Neuron (in vitro differentiated cells): ENCODE results near the gene FOXF1.

Experiments
- H2AFZ ChIP-seq: one replicate; pipeline ENCODE4 v1.6.1; 2013; ENCODE audit warnings: low read depth, mild to moderate bottlenecking, inconsistent platforms, low read length, moderate library complexity
- H3K27me3 ChIP-seq: one replicate; pipeline ENCODE4 v1.6.1; 2013; ENCODE audit warnings: low read length; ENCODE audit not compliant: insufficient read depth
- H3K36me3 ChIP-seq: one replicate; pipeline ENCODE4 v1.6.1; 2013; ENCODE audit warnings: low read length; ENCODE audit not compliant: insufficient read depth
- H3K4me1 ChIP-seq: one replicate; pipeline ENCODE4 v1.6.1; 2013; ENCODE audit warnings: low read length; ENCODE audit not compliant: insufficient read depth
- H3K4me3 ChIP-seq: 2 replicates; pipeline ENCODE4 v1.5.1; 2013; ENCODE audit warnings: mild to moderate bottlenecking, low read length, moderate library complexity
- H3K9me3 ChIP-seq: one replicate; pipeline ENCODE4 v1.6.1; 2013; ENCODE audit warnings: low read length

Gene FOXF1

DNA sequence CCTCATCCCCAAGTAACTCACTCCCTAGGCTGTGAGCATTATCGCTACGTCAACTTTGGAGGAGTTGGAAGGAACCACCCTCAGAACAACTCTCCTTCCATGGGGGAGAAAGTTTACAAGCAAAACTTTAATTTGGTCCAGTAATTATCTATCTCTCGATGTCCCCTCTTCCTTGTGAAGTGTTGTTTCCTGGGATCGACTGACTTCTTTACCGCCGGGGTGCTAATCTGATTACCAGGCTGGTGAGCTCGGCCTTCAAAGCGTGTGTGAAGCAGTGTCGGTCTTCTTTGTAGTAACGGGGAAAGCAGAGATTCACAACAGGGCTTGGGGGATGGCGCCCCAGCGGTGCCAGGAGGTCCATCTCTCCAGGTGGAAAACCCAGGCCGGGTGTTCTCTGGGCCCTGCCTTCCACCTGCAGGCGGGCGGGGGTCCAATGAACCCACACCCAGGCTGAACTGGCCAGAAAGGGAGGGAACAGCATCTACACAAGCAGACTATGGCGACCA is 14.5 kb upstream of the FOXF1 start:
- no peak overlapping the region for H3K4me3 ChIP-seq
- no peak overlapping the region for H2AFZ ChIP-seq
- no peaks in the 10 kb centered on the region for H3K4me1 ChIP-seq
- H3K36me3 ChIP-seq, result no peaks in the 10 kb centered on the region
- H3K9me3 ChIP-seq, result no peaks in the 10 kb centered on the region
- peaks cover 97% of the 10 kb centered on the region for H3K27me3 ChIP-seq

GRCh38 chr16:86496262-86496928 is 13.9 kb upstream of the FOXF1 start:
- Histone ChIP-seq H3K4me1 (no peaks in the 10 kb centered on the region), H3K36me3 (no peaks in the 10 kb centered on the region), H3K4me3 (no peak overlapping the region)

GRCh38 chr16:86496929-86497461 is 13.3 kb upstream of the FOXF1 start:
- H3K9me3 ChIP-seq, result no peaks in the 10 kb centered on the region
- H3K36me3 ChIP-seq, result no peaks in the 10 kb centered on the region
- no peak overlapping the region for H2AFZ ChIP-seq
- H3K4me3 ChIP-seq, result no peak overlapping the region
- no peaks in the 10 kb centered on the region for H3K4me1 ChIP-seq
- H3K27me3 ChIP-seq, result peaks cover 97% of the 10 kb centered on the region

More at GRCh38 chr16:86496262-86496928, 13.9 kb upstream of the FOXF1 start:
- H2AFZ ChIP-seq, result no peak overlapping the region
- no peaks in the 10 kb centered on the region for H3K9me3 ChIP-seq
- H3K27me3 ChIP-seq, result peaks cover 97% of the 10 kb centered on the region

GRCh38 chr16:86497551-86498021 is 12.7 kb upstream of the FOXF1 start:
- Histone ChIP-seq H3K4me3 (no peak overlapping the region), H3K27me3 (peaks cover 97% of the 10 kb centered on the region), H3K36me3 (no peaks in the 10 kb centered on the region), H3K4me1 (no peaks in the 10 kb centered on the region), H3K9me3 (no peaks in the 10 kb centered on the region), H2AFZ (no peak overlapping the region)

DNA sequence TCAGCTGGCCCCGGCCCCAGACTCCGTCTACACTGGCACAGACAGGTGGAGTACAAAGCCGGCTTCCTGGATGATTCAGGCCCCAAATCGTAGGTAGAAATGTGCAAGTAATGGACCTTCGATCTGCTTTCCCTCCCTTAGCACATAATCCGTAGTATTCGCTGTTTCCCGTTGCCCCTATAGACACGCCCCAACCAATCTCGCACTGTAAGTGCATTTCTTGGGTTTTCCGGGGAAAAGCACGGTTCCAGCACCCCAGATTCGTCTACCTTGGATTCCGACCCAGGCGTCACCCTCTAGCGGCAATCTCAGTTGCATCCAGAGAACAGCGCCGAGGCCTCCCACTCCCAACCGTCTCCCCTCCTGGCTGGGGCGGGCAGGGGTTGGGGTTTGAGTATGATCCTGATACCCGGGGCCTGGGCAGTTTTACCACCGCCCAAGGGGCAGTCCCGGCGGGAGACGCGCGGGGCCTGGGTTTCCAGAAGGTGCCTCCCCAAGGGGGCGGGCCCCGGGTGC is 12.1 kb upstream of the FOXF1 start:
- H3K4me1 ChIP-seq, result no peaks in the 10 kb centered on the region

DNA sequence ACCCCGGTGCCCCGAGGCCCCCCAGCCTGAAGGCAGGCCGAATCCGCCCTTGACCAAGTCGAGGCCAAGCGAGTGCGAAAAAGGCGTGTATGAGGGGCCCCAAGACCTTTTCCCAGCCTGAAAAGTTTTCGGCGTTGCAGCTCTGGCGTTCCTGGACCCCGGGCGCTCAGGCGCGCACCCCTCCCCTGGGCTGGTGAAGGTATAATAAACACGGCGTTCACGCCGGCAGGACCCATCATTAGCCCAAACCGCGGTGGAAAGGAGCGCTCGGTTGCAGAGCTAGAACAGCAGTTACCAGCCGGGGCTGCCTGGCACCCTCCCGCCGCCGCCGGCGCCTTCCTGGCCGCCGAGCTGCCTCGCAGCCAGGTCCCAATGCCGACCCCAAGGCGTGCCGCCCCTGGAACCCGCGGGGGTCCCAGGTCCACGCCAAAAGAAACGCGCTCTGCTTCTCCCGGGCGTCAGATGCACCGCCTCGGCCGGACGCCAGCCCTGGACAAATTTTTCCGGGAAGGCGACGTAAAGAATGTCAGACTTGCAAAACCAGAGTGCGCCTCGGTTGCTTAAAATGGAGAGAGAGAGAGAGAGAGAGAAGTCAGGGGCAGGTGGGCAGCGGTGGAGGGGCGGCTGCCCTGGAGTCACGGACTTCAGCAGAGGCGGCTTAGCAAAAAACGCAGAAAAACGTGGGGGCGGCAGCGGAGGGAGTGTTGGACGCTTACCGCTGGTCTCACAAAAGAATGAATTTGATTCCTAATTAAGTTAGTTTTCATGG is 11.5 kb upstream of the FOXF1 start:
- Histone ChIP-seq H3K9me3 (no peaks in the 10 kb centered on the region), H2AFZ (no peak overlapping the region), H3K27me3 (peaks cover 96% of the 10 kb centered on the region), H3K36me3 (no peaks in the 10 kb centered on the region), H3K4me1 (no peaks in the 10 kb centered on the region), H3K4me3 (no peak overlapping the region)

More for the DNA sequence above, 12.1 kb upstream of the FOXF1 start:
- Histone ChIP-seq H3K36me3 (no peaks in the 10 kb centered on the region), H2AFZ (no peak overlapping the region), H3K9me3 (no peaks in the 10 kb centered on the region), H3K4me3 (no peak overlapping the region), H3K27me3 (peaks cover 97% of the 10 kb centered on the region)

GRCh38 chr16:86499440-86499786 is 10.9 kb upstream of the FOXF1 start:
- H3K27me3 ChIP-seq, result peaks cover 96% of the 10 kb centered on the region
- H2AFZ ChIP-seq, result no peak overlapping the region
- H3K9me3 ChIP-seq, result no peaks in the 10 kb centered on the region
- no peaks in the 10 kb centered on the region for H3K36me3 ChIP-seq
- no peak overlapping the region for H3K4me3 ChIP-seq
- no peaks in the 10 kb centered on the region for H3K4me1 ChIP-seq

GRCh38 chr16:86499889-86500707 is 10.2 kb upstream of the FOXF1 start:
- H3K36me3 ChIP-seq, result no peaks in the 10 kb centered on the region
- peaks cover 96% of the 10 kb centered on the region for H3K27me3 ChIP-seq
- no peak overlapping the region for H2AFZ ChIP-seq
- H3K9me3 ChIP-seq, result no peaks in the 10 kb centered on the region
- H3K4me3 ChIP-seq, result no peak overlapping the region
- H3K4me1 ChIP-seq, result no peaks in the 10 kb centered on the region

DNA sequence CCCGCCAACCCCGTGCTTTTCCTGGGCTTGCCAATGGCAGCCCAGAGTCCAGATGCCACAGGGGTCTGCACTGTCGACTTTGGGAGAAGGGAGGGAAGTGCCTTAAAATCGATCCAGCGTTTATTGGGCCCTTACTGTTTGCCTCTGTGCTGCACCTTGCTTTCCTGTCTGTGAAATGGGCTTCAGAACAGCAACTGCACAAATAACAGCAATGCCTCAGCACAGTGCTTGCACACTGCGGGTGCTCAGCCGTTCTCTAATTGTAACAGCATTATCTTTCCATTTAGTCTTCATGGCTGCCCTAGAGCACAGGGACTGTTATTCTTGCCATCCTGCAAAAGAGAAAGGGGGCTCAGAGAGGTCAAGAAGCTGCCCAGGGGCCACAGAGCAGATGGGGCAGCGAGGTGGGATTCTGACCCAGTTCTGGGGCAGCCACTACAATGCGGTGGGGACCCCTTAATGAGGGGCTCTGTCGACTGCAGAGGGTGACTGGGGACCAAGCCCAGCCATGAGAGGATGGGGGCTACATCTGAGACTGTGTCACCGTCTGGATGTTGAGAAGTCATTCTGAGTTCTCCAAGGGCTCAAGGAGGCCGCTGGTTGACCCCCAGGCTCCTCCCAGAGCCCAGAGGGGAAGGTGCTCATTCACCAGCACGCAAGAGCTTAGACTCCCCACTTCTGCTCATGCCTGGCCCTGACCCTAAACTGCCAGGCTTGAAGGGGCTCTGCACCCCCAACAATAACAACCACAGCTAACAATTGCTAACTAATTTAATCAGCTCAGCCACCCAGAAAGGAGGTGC is 9.4 kb upstream of the FOXF1 start:
- no peak overlapping the region for H2AFZ ChIP-seq
- H3K4me3 ChIP-seq, result no peak overlapping the region
- no peaks in the 10 kb centered on the region for H3K9me3 ChIP-seq
- H3K36me3 ChIP-seq, result no peaks in the 10 kb centered on the region
- H3K27me3 ChIP-seq, result peaks cover 94% of the 10 kb centered on the region
- no peaks in the 10 kb centered on the region for H3K4me1 ChIP-seq

GRCh38 chr16:86501989-86502855 is 8.1 kb upstream of the FOXF1 start:
- no peaks in the 10 kb centered on the region for H3K4me1 ChIP-seq
- H3K27me3 ChIP-seq, result peaks cover 95% of the 10 kb centered on the region
- no peak overlapping the region for H2AFZ ChIP-seq
- H3K9me3 ChIP-seq, result no peaks in the 10 kb centered on the region
- H3K36me3 ChIP-seq, result no peaks in the 10 kb centered on the region
- H3K4me3 ChIP-seq, result no peak overlapping the region

- Histone ChIP-seq H3K9me3 (no peaks in the 10 kb centered on the region), H3K36me3 (no peaks in the 10 kb centered on the region), H2AFZ (no peak overlapping the region), H3K4me3 (no peak overlapping the region), H3K27me3 (peaks cover 98% of the 10 kb centered on the region), H3K4me1 (no peaks in the 10 kb centered on the region)
These were observed 7.2 kb upstream of the FOXF1 start for GRCh38 chr16:86502856-86503748.
